Omental fat pad (tissue), 4 donors: Measurements from ENCODE around the gene AWAT2. TPM values are rescaled to one million over a fixed set of nuclear protein-coding genes. Genes with fewer than 3 reads are reported as not detected.

Experiments
- ATAC-seq: fragments of 150-250 bp; one replicate; pipeline ENCODE4 v1.9.1; 2016; ENCODE audit warnings: mild to moderate bottlenecking, moderate library complexity; ENCODE audit not compliant: low FRiP score
- DNase-seq: peaks from one replicate; pipeline ENCODE4 v3.0.0-alpha.2; 2019; ENCODE audit warnings: low spot score
- CTCF ChIP-seq, 3 donors: fragments of 450-650 bp; IDR thresholded peaks; one replicate each; pipeline ENCODE4 v1.5.1; 2016 to 2017; ENCODE audit warnings: antibody characterized with exemption in 3 of 3, mild to moderate bottlenecking in 3 of 3, moderate library complexity in 2 of 3
- total RNA-seq, 4 donors: library from RNA; depleted of rRNA; stranded (reverse); fragments of >200 nt; gene quantifications; one replicate each; pipeline ENCODE4 v1.1.0, GENCODE V29; 2016

AWAT2 gene
- not detected for total RNA-seq

GRCh38 chrX:70049925-70050324 is at the start of gene AWAT2:
Gene AWAT2, minus strand, starts transcription at chrX:70049938. Its CDS starts 6 bp downstream, at chrX:70049932.
- DNase-seq (no peak), ATAC-seq (no peak)
- no peak for TF ChIP-seq CTCF (IDR thresholded peaks at IDR 0.05)

GRCh38 chrX:70096052-70096451 is 46.3 kb upstream of the AWAT2 start:
- no peak for TF ChIP-seq CTCF (IDR thresholded peaks at IDR 0.05)
- DNase-seq (no peak), ATAC-seq (no peak)

GRCh38 chrX:70092247-70092646 is 42.5 kb upstream of the AWAT2 start:
- no peak for ATAC-seq
- no peak for DNase-seq
- no peak for TF ChIP-seq CTCF (IDR thresholded peaks at IDR 0.05)

- no peak for TF ChIP-seq CTCF (IDR thresholded peaks at IDR 0.05)
- DNase-seq (no peak), ATAC-seq (no peak)
These were observed 40.0 kb upstream of the AWAT2 start for GRCh38 chrX:70089604-70090297.

- ATAC-seq (no peak), DNase-seq (no peak)
These were observed 39.0 kb upstream of the AWAT2 start for GRCh38 chrX:70088751-70089150.

GRCh38 chrX:70087857-70088630 is 38.3 kb upstream of the AWAT2 start:
- ATAC-seq (no peak), DNase-seq (no peak)
- TF ChIP-seq CTCF (IDR thresholded peaks at IDR 0.05) = no peak

More at GRCh38 chrX:70088751-70089150, 39.0 kb upstream of the AWAT2 start:
- no peak for TF ChIP-seq CTCF (IDR thresholded peaks at IDR 0.05)
